Stimulated activated CD8-positive, alpha-beta memory T cell treated with anti-CD3 and anti-CD28 coated beads, Interleukin-12 subunit alpha, Interleukin-12 subunit beta, amount 100 ng/mL, for 24 hours (primary cell): ENCODE results near the gene MSANTD3.
"Not testable (repeated sequence)": the region's sequence is repeated elsewhere in the genome, so short reads cannot be mapped to it uniquely, and the experiment has no call there.

ENCODE experiments used
- DNase-seq: peaks from one replicate; pipeline ENCODE4 v3.0.0-alpha.2; 2020; ENCODE audit errors: extremely low read depth

MSANTD3 gene

GRCh38 chr9:100426530-100427365, at the start of gene MSANTD3:
TSS of gene MSANTD3 (plus strand) at chr9:100427143. CDS start at chr9:100441939, 14,796 bp downstream.
- DNase-seq, result peak; percentile 9

GRCh38 chr9:100379862-100380261, 47.1 kb upstream of the MSANTD3 start:
- no peak for DNase-seq

GRCh38 chr9:100392989-100393388, 34.0 kb upstream of the MSANTD3 start:
- DNase-seq, result not testable (repeated sequence)

- DNase-seq, result no peak
Observed at GRCh38 chr9:100394032-100394695, 32.8 kb upstream of the MSANTD3 start.

GRCh38 chr9:100394816-100395215, 32.1 kb upstream of the MSANTD3 start:
- DNase-seq, result no peak

- no peak for DNase-seq
Observed at GRCh38 chr9:100396769-100397168, 30.2 kb upstream of the MSANTD3 start.

GRCh38 chr9:100397529-100398266, 29.2 kb upstream of the MSANTD3 start:
- no peak for DNase-seq

GRCh38 chr9:100401042-100401441, 25.9 kb upstream of the MSANTD3 start:
- no peak for DNase-seq

- DNase-seq, result no peak
Observed at GRCh38 chr9:100406962-100407361, 20.0 kb upstream of the MSANTD3 start.

- no peak for DNase-seq
Observed at GRCh38 chr9:100408546-100409175, 18.3 kb upstream of the MSANTD3 start.

- DNase-seq, result no peak
Observed at GRCh38 chr9:100409176-100409556, 17.8 kb upstream of the MSANTD3 start.

- peak; percentile 85 for DNase-seq
Observed at GRCh38 chr9:100411472-100412283, 15.3 kb upstream of the MSANTD3 start.

- no peak for DNase-seq
Observed at GRCh38 chr9:100413839-100414420, 13.0 kb upstream of the MSANTD3 start.

- DNase-seq, result no peak
Observed at GRCh38 chr9:100417815-100418214, 9.1 kb upstream of the MSANTD3 start.

- no peak for DNase-seq
Observed at GRCh38 chr9:100419166-100419565, 7.8 kb upstream of the MSANTD3 start.

- DNase-seq, result not testable (repeated sequence)
Observed at GRCh38 chr9:100421116-100421515, 5.8 kb upstream of the MSANTD3 start.

- DNase-seq, result no peak
Observed at GRCh38 chr9:100425758-100426157, 1.2 kb upstream of the MSANTD3 start.

GRCh38 chr9:100426189-100426529, 784 bp upstream of the MSANTD3 start:
- no peak for DNase-seq

GRCh38 chr9:100427366-100428263, 672 bp downstream of the MSANTD3 start:
- no peak for DNase-seq
